Thoracic aorta (tissue), 2 donors: Measurements from ENCODE around the gene SPHK1. TPM values are rescaled to one million over a fixed set of nuclear protein-coding genes. Genes with fewer than 3 reads are reported as not detected.

ENCODE experiments used
- ATAC-seq: fragments of 150-250 bp; one replicate; pipeline ENCODE4 v1.8.0; 2017; ENCODE audit warnings: low read depth; ENCODE audit not compliant: insufficient number of reproducible peaks, low FRiP score
- DNase-seq: peaks from one replicate; pipeline ENCODE4 v3.0.0-alpha.2; 2020; ENCODE audit warnings: low spot score
- H3K27ac ChIP-seq, 2 donors: fragments of 200-600 bp; sonication (generic); 1 replicate in 1 of 2; 2 replicates in 1 of 2; pipeline ENCODE4 v1.5.1; 2016; ENCODE audit warnings: mild to moderate bottlenecking in 2 of 2, moderate library complexity in 2 of 2
- H3K27me3 ChIP-seq: fragments of 200-600 bp; sonication (generic); replicated peaks from 2 replicates; pipeline ENCODE4 v1.6.0; 2016; ENCODE audit warnings: mild to moderate bottlenecking; ENCODE audit not compliant: insufficient read depth
- H3K36me3 ChIP-seq: fragments of 200-600 bp; sonication (generic); one replicate; pipeline ENCODE4 v1.5.1; 2016
- H3K4me1 ChIP-seq, 2 donors: fragments of 200-600 bp; sonication (generic); 1 replicate in 1 of 2; 2 replicates in 1 of 2; pipeline versions ENCODE4 v1.5.1 to v1.6.0; 2016; ENCODE audit warnings: low read depth in 2 of 2, mild to moderate bottlenecking in 1 of 2; ENCODE audit not compliant: control insufficient read depth in 1 of 2
- H3K4me3 ChIP-seq: fragments of 200-600 bp; sonication (generic); 2 replicates; pipeline ENCODE4 v1.5.1; 2016; ENCODE audit warnings: mild to moderate bottlenecking
- H3K9me3 ChIP-seq: fragments of 200-600 bp; sonication (generic); 2 replicates; pipeline ENCODE4 v1.5.1; 2016
- total RNA-seq, 2 donors: library from RNA; depleted of rRNA; stranded (reverse); fragments of >200 nt; gene quantifications; one replicate each; pipeline versions ENCODE4 v1.1.0 to v1.2.3, GENCODE V29; 2016
- TF ChIP-seq, protein P1 (sequence below): fragments of 200-600 bp; sonication (generic); IDR thresholded peaks from one replicate; pipeline ENCODE4 v1.5.1; 2019; ENCODE audit warnings: antibody characterized with exemption

Gene SPHK1
- total RNA-seq, 2 donors from 2014 or later: 46.8 to 47.4 TPM

DNA sequence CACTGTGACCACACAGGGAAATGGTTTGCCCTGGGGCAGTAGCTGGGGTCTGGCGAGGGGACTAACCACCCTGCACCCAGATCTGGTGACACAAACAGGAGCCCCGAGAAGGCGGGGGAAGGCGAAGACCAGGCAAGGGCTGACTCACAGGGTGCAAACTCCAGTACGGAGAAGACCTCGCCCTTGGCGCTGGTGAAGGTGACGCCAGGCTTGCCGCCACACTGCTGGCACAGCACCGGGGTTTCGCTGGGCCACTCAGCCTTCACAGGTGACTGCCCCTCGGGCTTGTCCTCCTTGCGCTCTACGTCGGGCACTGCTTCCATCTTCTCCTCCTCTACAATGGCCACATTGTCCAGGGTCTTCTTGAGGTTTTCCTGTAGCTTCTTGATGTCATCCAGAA is 11.6 kb downstream of the SPHK1 start:
- Histone ChIP-seq H3K36me3 (peaks cover 38% of the 10 kb centered on the region), H3K4me3 (no peak overlapping the region), H3K4me1 (no peaks in the 10 kb centered on the region), H3K9me3 (no peaks in the 10 kb centered on the region), H3K27ac (no peak overlapping the region), H3K27me3 (no peaks in the 10 kb centered on the region)
- ATAC-seq (no peak), DNase-seq (no peak)
- TF ChIP-seq, protein P1, sequence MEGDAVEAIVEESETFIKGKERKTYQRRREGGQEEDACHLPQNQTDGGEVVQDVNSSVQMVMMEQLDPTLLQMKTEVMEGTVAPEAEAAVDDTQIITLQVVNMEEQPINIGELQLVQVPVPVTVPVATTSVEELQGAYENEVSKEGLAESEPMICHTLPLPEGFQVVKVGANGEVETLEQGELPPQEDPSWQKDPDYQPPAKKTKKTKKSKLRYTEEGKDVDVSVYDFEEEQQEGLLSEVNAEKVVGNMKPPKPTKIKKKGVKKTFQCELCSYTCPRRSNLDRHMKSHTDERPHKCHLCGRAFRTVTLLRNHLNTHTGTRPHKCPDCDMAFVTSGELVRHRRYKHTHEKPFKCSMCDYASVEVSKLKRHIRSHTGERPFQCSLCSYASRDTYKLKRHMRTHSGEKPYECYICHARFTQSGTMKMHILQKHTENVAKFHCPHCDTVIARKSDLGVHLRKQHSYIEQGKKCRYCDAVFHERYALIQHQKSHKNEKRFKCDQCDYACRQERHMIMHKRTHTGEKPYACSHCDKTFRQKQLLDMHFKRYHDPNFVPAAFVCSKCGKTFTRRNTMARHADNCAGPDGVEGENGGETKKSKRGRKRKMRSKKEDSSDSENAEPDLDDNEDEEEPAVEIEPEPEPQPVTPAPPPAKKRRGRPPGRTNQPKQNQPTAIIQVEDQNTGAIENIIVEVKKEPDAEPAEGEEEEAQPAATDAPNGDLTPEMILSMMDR: no peak

DNA sequence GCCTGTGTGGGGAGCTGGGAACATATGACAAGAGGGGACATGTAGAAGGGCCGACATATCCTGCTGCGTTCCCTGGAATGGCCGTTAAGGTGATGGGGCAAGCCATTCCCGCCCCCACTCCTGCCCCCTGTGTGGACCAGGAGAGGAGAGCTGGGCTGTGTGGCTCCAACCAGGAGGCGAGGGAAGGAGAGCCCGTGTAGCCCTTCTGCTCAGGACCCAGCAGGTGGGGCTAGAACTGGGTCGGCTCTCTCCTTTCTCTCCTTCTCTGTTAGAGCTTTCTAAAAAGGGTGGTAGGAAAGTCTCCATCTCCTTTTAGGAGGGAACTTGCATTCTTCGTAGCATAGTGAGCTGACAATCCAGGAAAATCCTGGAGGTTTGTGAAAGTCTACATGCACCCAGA is 12.8 kb downstream of the SPHK1 start:
- ATAC-seq: no peak
- DNase-seq: no peak
- no peaks in the 10 kb centered on the region for H3K27me3 ChIP-seq
- TF ChIP-seq, protein P1: no peak
- H3K4me1 ChIP-seq: no peaks in the 10 kb centered on the region
- H3K4me3 ChIP-seq: no peak overlapping the region
- H3K36me3 ChIP-seq: peaks cover 44% of the 10 kb centered on the region
- H3K27ac ChIP-seq: no peak overlapping the region
- no peaks in the 10 kb centered on the region for H3K9me3 ChIP-seq

DNA sequence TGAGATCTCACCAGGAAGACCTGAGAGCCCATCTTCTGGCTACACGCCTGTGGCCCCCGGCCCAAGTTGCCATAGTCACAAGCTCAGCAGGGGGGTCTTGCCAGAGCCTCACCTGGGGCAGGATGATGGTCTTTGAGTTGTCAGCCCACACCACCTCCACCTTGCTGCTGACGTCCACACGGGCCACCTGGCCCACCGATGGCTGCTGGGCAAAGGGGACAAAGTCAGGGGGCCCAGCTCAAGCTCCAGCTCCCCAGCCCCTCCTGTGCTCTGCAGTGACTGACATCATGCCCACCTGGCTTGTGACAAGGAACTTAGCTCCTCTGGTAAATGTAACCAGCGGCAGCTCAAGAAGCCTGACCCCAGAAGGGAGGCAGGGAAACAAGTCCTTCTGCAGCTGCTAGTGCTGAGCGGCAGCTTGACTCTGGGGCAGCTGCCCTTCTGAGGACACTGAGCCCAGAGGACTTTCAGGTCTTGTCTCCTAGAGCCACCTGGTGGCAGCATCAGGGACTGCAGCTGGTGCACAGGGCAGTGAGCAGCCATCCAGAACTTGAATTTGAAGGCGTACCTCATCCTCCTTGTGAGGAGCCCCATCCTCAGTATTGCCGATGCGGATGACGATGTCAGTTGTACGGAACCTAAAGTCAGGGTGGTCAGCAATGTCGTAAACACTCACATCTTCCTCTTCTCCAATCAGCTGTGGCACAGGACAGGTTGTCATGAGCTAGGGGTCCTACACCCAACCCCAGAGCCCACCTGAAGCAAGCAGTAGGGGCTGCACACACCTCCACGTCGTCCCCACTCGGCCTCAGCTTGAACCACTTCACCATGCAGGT is 13.5 kb downstream of the SPHK1 start:
- no peak overlapping the region for H3K4me3 ChIP-seq
- ATAC-seq (peak; percentile 46), DNase-seq (peak; percentile 74)
- no peaks in the 10 kb centered on the region for H3K4me1 ChIP-seq
- H3K27me3 ChIP-seq: no peaks in the 10 kb centered on the region
- no peak overlapping the region for H3K27ac ChIP-seq
- no peaks in the 10 kb centered on the region for H3K9me3 ChIP-seq
- TF ChIP-seq, protein P1: peak; percentile 99
- H3K36me3 ChIP-seq: peaks cover 48% of the 10 kb centered on the region

DNA sequence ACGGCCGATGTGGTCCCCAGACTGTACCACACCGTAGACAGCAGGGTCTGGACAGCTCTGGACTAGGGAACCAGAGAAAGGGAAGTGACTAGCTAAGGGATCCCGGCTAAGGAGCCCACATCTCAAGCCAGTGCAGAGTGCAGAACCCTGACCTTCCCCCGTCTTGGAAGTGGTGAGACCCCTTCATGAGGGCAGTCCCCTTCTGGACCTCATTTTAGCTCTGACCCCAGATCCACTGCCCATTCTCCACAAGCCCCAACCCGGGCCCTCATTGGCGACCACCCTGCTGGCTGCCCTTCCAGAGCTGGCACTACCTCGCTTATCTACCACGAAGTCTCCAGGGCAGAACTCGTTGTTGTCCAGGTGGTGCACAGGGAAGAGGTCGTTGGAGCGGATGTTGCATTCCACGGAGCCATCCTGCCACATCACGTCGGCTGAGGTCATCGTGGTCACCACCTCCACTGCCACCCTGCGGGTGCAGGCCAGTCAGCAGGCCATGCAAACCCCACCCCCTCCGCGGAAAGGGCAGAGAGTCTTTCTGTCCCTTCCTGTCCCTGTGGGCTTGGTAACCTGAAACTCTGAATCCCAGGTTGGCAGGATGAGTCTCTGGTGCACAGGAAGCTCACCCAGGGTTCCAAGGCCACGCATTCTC is 14.2 kb downstream of the SPHK1 start:
- Histone ChIP-seq H3K4me1 (no peaks in the 10 kb centered on the region), H3K27ac (no peak overlapping the region), H3K4me3 (no peak overlapping the region), H3K36me3 (peaks cover 48% of the 10 kb centered on the region), H3K9me3 (no peaks in the 10 kb centered on the region), H3K27me3 (no peaks in the 10 kb centered on the region)
- DNase-seq: no peak
- TF ChIP-seq, protein P1: no peak
- no peak for ATAC-seq
